Measurements from ENCODE around the gene CCSER1. TPM values are rescaled to one million over a fixed set of nuclear protein-coding genes. Genes with fewer than 3 reads are reported as not detected.

Gene CCSER1
- total and polyA plus RNA-seq, 2 of the 8 experiments (the other 6 are each of a cell fraction or from before 2014, with no cell fraction given): 0.26 to 0.84 TPM

DNA sequence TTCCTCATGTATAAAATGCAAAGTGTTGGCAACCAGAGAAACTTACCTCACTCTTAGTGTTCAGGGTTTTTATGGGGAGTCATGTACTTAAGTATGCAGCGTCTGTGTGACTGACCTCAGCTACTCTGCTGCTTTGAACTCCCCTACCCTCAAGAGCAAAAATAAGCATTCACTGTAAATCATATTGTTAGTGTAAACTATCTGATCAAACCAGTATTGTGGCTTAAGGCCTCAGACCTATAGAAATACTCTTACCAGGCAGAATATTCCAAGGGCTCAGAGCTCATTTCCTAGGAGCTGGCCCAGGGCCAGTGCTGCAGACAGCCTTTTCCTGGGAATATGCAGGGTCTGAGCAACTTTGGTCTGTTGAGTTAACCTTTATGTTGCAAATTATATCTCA is 453.1 kb downstream of the CCSER1 start:
- H2BK12ac ChIP-seq (ENCODE audit: low read depth, low read length): no peak overlapping the region
- H3K9ac ChIP-seq (replicated peaks in 1 of 4; ENCODE audit: extremely low read depth in 1 of 4, low read depth in 3 of 4, low read length in 3 of 4): no peak overlapping the region
- H2BK120ac ChIP-seq (replicated peaks; ENCODE audit: low read depth, low read length): no peak overlapping the region
- WGBS, 2 experiments (ENCODE audit: extremely low coverage in 1 of 2, insufficient coverage in 1 of 2, insufficient read length in 1 of 2, insufficient replicate concordance in 2 of 2, low coverage in 1 of 2, low lambda C conversion rate in 2 of 2, missing lambda C conversion rate in 1 of 2): 59% methylated on average over 1 of the region's 1 CpG; no CpG with 5 or more reads in 1 of the 2 experiments
- CTCF ChIA-PET (ENCODE audit: partially characterized antibody): no interaction called here
- no peak overlapping the region for H2BK5ac ChIP-seq (ENCODE audit: low read depth, low read length)
- peak; percentile 19 for FAIRE-seq
- H4K20me1 ChIP-seq (replicated peaks in 1 of 2; ENCODE audit: control insufficient read depth in 1 of 2, insufficient read depth in 2 of 2, low read length in 2 of 2): no peaks in the 10 kb centered on the region
- H4K8ac ChIP-seq (ENCODE audit: extremely low read depth, insufficient read depth, low read length): no peak overlapping the region
- H3K23ac ChIP-seq (ENCODE audit: insufficient read length): no peak overlapping the region
- H3K9me3 ChIP-seq (ENCODE audit: insufficient read depth in 2 of 2, low read depth in 1 of 2, low read length in 1 of 2): no peaks in the 10 kb centered on the region
- no peak for DNase-seq (ENCODE audit: low read depth in 1 of 2, low spot score in 2 of 2)
- H3K4me3 ChIP-seq (ENCODE audit: extremely low read depth in 1 of 4, insufficient read depth in 2 of 4, low read depth in 3 of 4, low read length in 4 of 4): no peak overlapping the region
- H2AK5ac ChIP-seq (ENCODE audit: low read depth, low read length): no peak overlapping the region
- no peaks in the 10 kb centered on the region for H3K79me1 ChIP-seq (ENCODE audit: low read depth, low read length)
- TF ChIP-seq HDAC2 (IDR thresholded peaks at IDR 0.05; ENCODE audit: borderline replicate concordance in 1 of 2, low read depth in 2 of 2, low read length in 2 of 2): no peak
- TF ChIP-seq SRF (IDR thresholded peaks at IDR 0.05; ENCODE audit: low read depth, low read length): no peak
- TF ChIP-seq, protein P1, sequence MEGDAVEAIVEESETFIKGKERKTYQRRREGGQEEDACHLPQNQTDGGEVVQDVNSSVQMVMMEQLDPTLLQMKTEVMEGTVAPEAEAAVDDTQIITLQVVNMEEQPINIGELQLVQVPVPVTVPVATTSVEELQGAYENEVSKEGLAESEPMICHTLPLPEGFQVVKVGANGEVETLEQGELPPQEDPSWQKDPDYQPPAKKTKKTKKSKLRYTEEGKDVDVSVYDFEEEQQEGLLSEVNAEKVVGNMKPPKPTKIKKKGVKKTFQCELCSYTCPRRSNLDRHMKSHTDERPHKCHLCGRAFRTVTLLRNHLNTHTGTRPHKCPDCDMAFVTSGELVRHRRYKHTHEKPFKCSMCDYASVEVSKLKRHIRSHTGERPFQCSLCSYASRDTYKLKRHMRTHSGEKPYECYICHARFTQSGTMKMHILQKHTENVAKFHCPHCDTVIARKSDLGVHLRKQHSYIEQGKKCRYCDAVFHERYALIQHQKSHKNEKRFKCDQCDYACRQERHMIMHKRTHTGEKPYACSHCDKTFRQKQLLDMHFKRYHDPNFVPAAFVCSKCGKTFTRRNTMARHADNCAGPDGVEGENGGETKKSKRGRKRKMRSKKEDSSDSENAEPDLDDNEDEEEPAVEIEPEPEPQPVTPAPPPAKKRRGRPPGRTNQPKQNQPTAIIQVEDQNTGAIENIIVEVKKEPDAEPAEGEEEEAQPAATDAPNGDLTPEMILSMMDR (IDR thresholded peaks at IDR 0.05; ENCODE audit: control extremely low read depth in 1 of 3, insufficient read depth in 1 of 3, low read depth in 1 of 3, low read length in 3 of 3): no peak
- no peak for TF ChIP-seq TAF1 (IDR thresholded peaks at IDR 0.05; ENCODE audit: low read depth, low read length)
- no peak for TF ChIP-seq RBBP5 (IDR thresholded peaks at IDR 0.05; ENCODE audit: borderline replicate concordance, low read depth, low read length)
- TF ChIP-seq, protein P2, sequence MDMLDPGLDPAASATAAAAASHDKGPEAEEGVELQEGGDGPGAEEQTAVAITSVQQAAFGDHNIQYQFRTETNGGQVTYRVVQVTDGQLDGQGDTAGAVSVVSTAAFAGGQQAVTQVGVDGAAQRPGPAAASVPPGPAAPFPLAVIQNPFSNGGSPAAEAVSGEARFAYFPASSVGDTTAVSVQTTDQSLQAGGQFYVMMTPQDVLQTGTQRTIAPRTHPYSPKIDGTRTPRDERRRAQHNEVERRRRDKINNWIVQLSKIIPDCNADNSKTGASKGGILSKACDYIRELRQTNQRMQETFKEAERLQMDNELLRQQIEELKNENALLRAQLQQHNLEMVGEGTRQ (IDR thresholded peaks at IDR 0.05; ENCODE audit: low read length): no peak
- no peak for TF ChIP-seq RAD21 (IDR thresholded peaks at IDR 0.05 in 1 of 2, conservative IDR thresholded peaks at IDR 0.05 in 1 of 2; ENCODE audit: low read depth in 2 of 2, low read length in 2 of 2)
- no peak overlapping the region for H3K18ac ChIP-seq (ENCODE audit: extremely low read depth, low read length)
- no peak overlapping the region for H3K27ac ChIP-seq (ENCODE audit: low read depth, low read length)
- H2BK20ac ChIP-seq (ENCODE audit: low read length): no peak overlapping the region
- H3K56ac ChIP-seq (replicated peaks; ENCODE audit: insufficient read length, low read depth, low read length): no peak overlapping the region
- no peak overlapping the region for H3K4me2 ChIP-seq (ENCODE audit: insufficient read depth in 1 of 2, low read depth in 2 of 2, low read length in 2 of 2)
- no peak overlapping the region for H2BK15ac ChIP-seq (ENCODE audit: low read length)
- H3K23me2 ChIP-seq (ENCODE audit: low read depth, low read length): no peaks in the 10 kb centered on the region
- H4K5ac ChIP-seq (ENCODE audit: insufficient read length, low read depth, low read length): no peak overlapping the region
- POLR2A ChIA-PET (ENCODE audit: partially characterized antibody): no interaction called here
- H3K4me1 ChIP-seq (replicated peaks in 1 of 4; ENCODE audit: control insufficient read depth in 3 of 4, insufficient read depth in 4 of 4, low read length in 3 of 4): peaks cover 0 to 8% (median 4%) of the 10 kb centered on the region in 4 experiments; a peak in 4 of 7 replicates
- H3K36me3 ChIP-seq (ENCODE audit: control insufficient read depth in 2 of 4, insufficient read depth in 4 of 4, low read length in 3 of 4): no peaks in the 10 kb centered on the region
- no peak overlapping the region for H3K14ac ChIP-seq (ENCODE audit: insufficient read length)
- H4K91ac ChIP-seq (replicated peaks; ENCODE audit: insufficient read length, low read length): no peak overlapping the region
- H3K27me3 ChIP-seq (replicated peaks in 1 of 4; ENCODE audit: control insufficient read depth in 3 of 4, extremely low read depth in 1 of 4, insufficient read depth in 3 of 4, low read length in 3 of 4): no peaks in the 10 kb centered on the region
- no peak overlapping the region for H3K4ac ChIP-seq (replicated peaks; ENCODE audit: insufficient read length, low read depth, low read length)
- H3K79me2 ChIP-seq (ENCODE audit: control insufficient read depth in 1 of 2, insufficient read depth in 2 of 2, low read length in 2 of 2): no peaks in the 10 kb centered on the region
- peak overlapping the region; percentile 23; the same call in 1 of the 2 replicates for H2AFZ ChIP-seq (ENCODE audit: low read length)
